BLaER1 treated with 17β-estradiol and CSF1 and Interleukin-3, amounts not matched to agents 10 nM and 100 nM (cell line): ENCODE measurements around the gene TANGO2.
"Not testable (repeated sequence)": the region's sequence is repeated elsewhere in the genome, so short reads cannot be mapped to it uniquely, and the experiment has no call there.

Experiments used
- H3K27ac ChIP-seq, 11 experiments: shearing (Covaris generic); formaldehyde crosslinking; 2 replicates each; pipeline ENCODE4 v1.8.1; 2022
- H3K27me3 ChIP-seq, 11 experiments: shearing (Covaris generic); formaldehyde crosslinking; 2 replicates each; pipeline ENCODE4 v1.8.1; 2022
- H3K36me3 ChIP-seq, 11 experiments: shearing (Covaris generic); formaldehyde crosslinking; 2 replicates each; pipeline ENCODE4 v1.8.1; 2022
- H3K4me1 ChIP-seq, 10 experiments: shearing (Covaris generic); formaldehyde crosslinking; 2 replicates each; pipeline ENCODE4 v1.8.1; 2022
- H3K4me2 ChIP-seq, 11 experiments: shearing (Covaris generic); formaldehyde crosslinking; 2 replicates each; pipeline ENCODE4 v1.8.1; 2022
- H3K4me3 ChIP-seq, 10 experiments: shearing (Covaris generic); formaldehyde crosslinking; 2 replicates each; pipeline ENCODE4 v1.8.1; 2022
- H3K9ac ChIP-seq, 11 experiments: shearing (Covaris generic); formaldehyde crosslinking; 2 replicates each; pipeline ENCODE4 v1.8.1; 2022
- H3K9me3 ChIP-seq, 11 experiments: shearing (Covaris generic); formaldehyde crosslinking; replicated peaks in 1 of 11; 2 replicates each; pipeline ENCODE4 v1.8.1; 2022
- H4K20me1 ChIP-seq, 11 experiments: shearing (Covaris generic); formaldehyde crosslinking; 2 replicates each; pipeline ENCODE4 v1.8.1; 2022
- Cebpa-rat ChIP-seq, 11 experiments: shearing (Covaris generic); IDR thresholded peaks; 2 replicates each; pipeline ENCODE4 v1.8.1; 2022

Gene TANGO2

GRCh38 chr22:20062043-20062765 is 41.3 kb downstream of the TANGO2 start:
- Histone ChIP-seq H3K36me3 (peaks cover 45 to 92% (median 75%) of the 10 kb centered on the region in 11 experiments), H3K27me3 (no peaks in the 10 kb centered on the region), H3K9me3 (no peaks in the 10 kb centered on the region), H3K4me2 (no peak overlapping the region), H3K27ac (no peak overlapping the region), H3K4me1 (peaks cover 0 to 21% (median 5%) of the 10 kb centered on the region in 10 experiments; a peak in 10 of 20 replicates), H3K4me3 (no peak overlapping the region), H3K9ac (no peak overlapping the region), H4K20me1 (peaks cover 0 to 71% (median 4%) of the 10 kb centered on the region in 11 experiments; a peak in 5 of 22 replicates)
- no peak for TF ChIP-seq Cebpa-rat (IDR thresholded peaks at IDR 0.05)

DNA sequence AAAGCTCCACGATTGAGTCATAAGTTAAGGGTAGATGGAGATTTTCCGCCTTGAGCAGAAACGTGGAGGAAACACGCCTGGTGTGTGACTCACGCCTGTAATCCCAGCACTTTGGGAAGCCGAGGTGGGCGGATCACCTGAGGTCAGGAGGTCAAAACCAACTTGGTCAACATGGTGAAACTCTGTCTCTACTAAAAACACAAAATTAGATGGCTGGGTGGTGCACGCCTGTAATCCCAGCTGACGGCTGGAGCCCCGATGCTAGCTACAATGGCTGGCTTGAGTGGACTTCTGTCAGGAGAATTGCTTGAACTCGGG is 41.8 kb downstream of the TANGO2 start:
- no peak overlapping the region for H3K27ac ChIP-seq
- no peak overlapping the region for H3K4me2 ChIP-seq
- TF ChIP-seq Cebpa-rat (IDR thresholded peaks at IDR 0.05): no peak
- H3K9ac ChIP-seq: no peak overlapping the region
- no peak overlapping the region for H3K4me3 ChIP-seq
- H3K27me3 ChIP-seq: no peaks in the 10 kb centered on the region
- H3K36me3 ChIP-seq: peaks cover 41 to 86% (median 70%) of the 10 kb centered on the region in 11 experiments
- no peaks in the 10 kb centered on the region for H3K9me3 ChIP-seq
- peaks cover 0 to 16% (median under 1%) of the 10 kb centered on the region in 10 experiments; a peak in 8 of 20 replicates for H3K4me1 ChIP-seq
- peaks cover 0 to 66% (median 4%) of the 10 kb centered on the region in 11 experiments; a peak in 5 of 22 replicates for H4K20me1 ChIP-seq

DNA sequence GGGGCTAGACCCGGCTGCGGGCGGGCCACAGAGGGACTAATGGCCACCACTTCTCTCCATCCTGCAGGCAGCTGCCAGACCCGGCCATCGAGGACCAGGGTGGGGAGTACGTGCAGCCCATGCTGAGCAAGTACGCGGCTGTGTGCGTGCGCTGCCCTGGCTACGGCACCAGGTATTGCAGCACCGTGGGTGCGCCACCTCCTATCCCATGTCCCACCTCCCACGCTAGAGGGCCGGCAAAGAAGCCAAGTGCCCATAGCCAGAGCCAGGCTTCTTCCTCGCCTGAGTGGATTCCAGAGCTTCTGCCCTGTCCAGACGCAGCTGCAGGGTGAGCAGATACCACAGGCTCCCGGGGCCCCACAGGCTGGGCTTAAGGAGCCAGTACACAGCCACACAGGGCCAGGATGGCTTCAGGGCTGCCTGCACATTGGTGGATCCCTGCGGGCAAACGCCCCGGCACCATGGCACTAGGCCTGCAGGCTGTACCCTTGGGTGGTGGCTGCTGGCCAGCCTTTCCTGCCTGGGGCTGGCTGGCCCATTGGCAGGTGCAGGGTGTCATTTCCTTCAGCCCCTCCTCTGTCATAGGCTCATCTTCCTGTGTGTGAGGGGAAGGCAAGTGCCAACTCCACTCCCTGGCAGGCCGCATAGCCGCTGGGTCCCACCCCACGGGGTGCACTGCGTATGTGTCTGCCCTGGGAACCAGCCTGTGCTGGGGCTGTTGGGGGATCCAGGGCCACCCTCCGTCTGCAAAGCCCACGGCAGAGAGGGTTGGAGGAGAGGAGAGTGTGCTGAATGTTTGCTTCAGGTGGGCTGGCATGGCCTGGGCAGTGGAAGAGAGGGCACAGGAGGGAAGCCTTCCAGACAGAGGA is 42.6 kb downstream of the TANGO2 start:
- peaks cover 37 to 79% (median 62%) of the 10 kb centered on the region in 11 experiments for H3K36me3 ChIP-seq
- 0 out of 22 replicates have a peak overlapping the region, but pooled peaks of 1 of the 11 experiments have one; percentile 1 for H3K9ac ChIP-seq
- no peak for TF ChIP-seq Cebpa-rat (IDR thresholded peaks at IDR 0.05)
- H3K27me3 ChIP-seq: no peaks in the 10 kb centered on the region
- 0 out of 22 replicates have a peak overlapping the region, but pooled peaks of 1 of the 11 experiments have one; percentile 9 for H3K27ac ChIP-seq
- peaks cover 0 to 16% (median 0%) of the 10 kb centered on the region in 10 experiments; a peak in 5 of 20 replicates for H3K4me1 ChIP-seq
- no peaks in the 10 kb centered on the region for H3K9me3 ChIP-seq
- H3K4me3 ChIP-seq: no peak overlapping the region
- H4K20me1 ChIP-seq: peaks cover 0 to 59% (median 4%) of the 10 kb centered on the region in 11 experiments; a peak in 5 of 22 replicates
- H3K4me2 ChIP-seq: no peak overlapping the region

DNA sequence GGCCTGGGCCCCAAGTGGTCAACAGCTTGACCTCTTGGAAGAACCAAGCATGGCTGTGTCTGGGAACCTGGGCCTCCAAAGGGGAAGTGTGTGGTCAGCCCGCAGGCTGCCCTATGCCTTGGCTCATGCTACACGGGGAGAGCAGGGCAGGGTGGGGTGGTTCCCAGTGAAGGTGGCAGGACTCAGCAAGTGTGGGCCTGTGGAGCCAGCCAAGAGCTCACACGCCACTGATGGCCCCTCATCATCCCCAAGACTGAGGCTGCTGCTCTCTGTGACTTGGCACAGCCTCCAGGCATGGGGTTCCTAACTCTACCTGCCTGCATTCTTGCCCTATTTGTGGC is 43.2 kb downstream of the TANGO2 start:
- peaks cover 0 to 18% (median 3%) of the 10 kb centered on the region in 10 experiments; a peak in 7 of 20 replicates for H3K4me1 ChIP-seq
- H3K4me2 ChIP-seq: no peak overlapping the region
- H3K9me3 ChIP-seq: no peaks in the 10 kb centered on the region
- H4K20me1 ChIP-seq: peaks cover 0 to 53% (median 4%) of the 10 kb centered on the region in 11 experiments; a peak in 5 of 22 replicates
- H3K4me3 ChIP-seq: no peak overlapping the region
- no peak for TF ChIP-seq Cebpa-rat (IDR thresholded peaks at IDR 0.05)
- peaks cover 37 to 73% (median 56%) of the 10 kb centered on the region in 11 experiments for H3K36me3 ChIP-seq
- no peaks in the 10 kb centered on the region for H3K27me3 ChIP-seq
- 0 out of 22 replicates have a peak overlapping the region, but pooled peaks of 1 of the 11 experiments have one; percentile 9 for H3K27ac ChIP-seq
- no peak overlapping the region for H3K9ac ChIP-seq

GRCh38 chr22:20064545-20065262 is 43.8 kb downstream of the TANGO2 start:
- peaks cover 0 to 18% (median 3%) of the 10 kb centered on the region in 10 experiments; a peak in 7 of 20 replicates for H3K4me1 ChIP-seq
- peaks cover 37 to 67% (median 53%) of the 10 kb centered on the region in 11 experiments for H3K36me3 ChIP-seq
- H3K27ac ChIP-seq: no peak overlapping the region
- no peaks in the 10 kb centered on the region for H3K9me3 ChIP-seq
- no peak overlapping the region for H3K4me2 ChIP-seq
- H3K27me3 ChIP-seq: no peaks in the 10 kb centered on the region
- H3K4me3 ChIP-seq: no peak overlapping the region
- H4K20me1 ChIP-seq: peaks cover 0 to 48% (median 4%) of the 10 kb centered on the region in 11 experiments; a peak in 5 of 22 replicates
- no peak for TF ChIP-seq Cebpa-rat (IDR thresholded peaks at IDR 0.05)
- H3K9ac ChIP-seq: no peak overlapping the region

- peaks cover 0 to 18% (median 3%) of the 10 kb centered on the region in 10 experiments; a peak in 6 of 20 replicates for H3K4me1 ChIP-seq
- no peak overlapping the region for H3K4me3 ChIP-seq
- no peaks in the 10 kb centered on the region for H3K27me3 ChIP-seq
- H4K20me1 ChIP-seq: peaks cover 0 to 38% (median 4%) of the 10 kb centered on the region in 11 experiments; a peak in 5 of 22 replicates
- H3K9me3 ChIP-seq: no peaks in the 10 kb centered on the region
- no peak overlapping the region for H3K9ac ChIP-seq
- no peak overlapping the region for H3K27ac ChIP-seq
- H3K4me2 ChIP-seq: no peak overlapping the region
- peaks cover 28 to 53% (median 42%) of the 10 kb centered on the region in 11 experiments for H3K36me3 ChIP-seq
- no peak for TF ChIP-seq Cebpa-rat (IDR thresholded peaks at IDR 0.05)
Measured at GRCh38 chr22:20065896-20066616, 45.1 kb downstream of the TANGO2 start.

DNA sequence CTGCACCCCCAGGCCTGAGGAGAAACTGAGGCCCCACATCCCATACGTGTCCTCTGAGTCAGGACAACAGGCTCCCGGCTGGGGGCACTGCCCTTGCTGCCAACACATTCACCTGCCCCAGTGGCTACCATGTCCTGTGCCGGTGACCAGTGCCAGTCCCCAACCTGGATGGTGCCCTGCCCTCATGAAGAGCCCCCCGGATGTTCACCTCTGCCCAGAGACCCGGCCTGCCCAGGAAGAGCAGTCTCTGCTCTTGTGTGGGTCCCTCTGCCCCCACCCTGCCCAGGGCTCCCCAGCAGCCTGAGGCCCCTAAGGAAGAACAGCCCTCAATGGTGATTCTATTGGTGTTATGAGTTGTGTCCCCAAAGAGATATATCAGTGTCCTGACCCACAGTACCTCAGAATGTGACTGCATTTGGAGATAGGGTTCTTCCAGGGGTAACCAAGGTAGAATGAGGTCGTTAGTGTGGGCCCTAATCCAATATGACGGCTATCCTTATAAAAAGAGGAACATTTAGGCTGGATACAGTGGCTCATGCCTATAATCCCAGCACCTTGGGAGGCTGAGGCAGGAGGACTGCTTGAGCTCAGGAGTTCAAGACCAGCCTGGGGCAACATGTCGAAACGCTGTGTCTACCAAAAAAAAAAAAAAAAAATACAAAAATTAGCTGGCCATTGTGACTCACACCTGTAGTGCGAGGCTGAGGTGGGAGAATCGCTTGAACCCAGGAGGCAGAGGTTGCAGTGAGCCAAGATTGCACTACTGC is 45.9 kb downstream of the TANGO2 start:
- no peaks in the 10 kb centered on the region for H3K27me3 ChIP-seq
- no peak for TF ChIP-seq Cebpa-rat (IDR thresholded peaks at IDR 0.05)
- H3K9me3 ChIP-seq: no peaks in the 10 kb centered on the region
- H4K20me1 ChIP-seq: peaks cover 0 to 32% (median 4%) of the 10 kb centered on the region in 11 experiments; a peak in 3 of 22 replicates
- no peak overlapping the region for H3K27ac ChIP-seq
- H3K4me2 ChIP-seq: no peak overlapping the region
- H3K36me3 ChIP-seq: peaks cover 21 to 46% (median 34%) of the 10 kb centered on the region in 11 experiments
- peaks cover 0 to 18% (median 4%) of the 10 kb centered on the region in 10 experiments; a peak in 7 of 20 replicates for H3K4me1 ChIP-seq
- no peak overlapping the region for H3K4me3 ChIP-seq
- H3K9ac ChIP-seq: no peak overlapping the region

- not testable (repeated sequence) for H3K27ac ChIP-seq, H3K4me2 ChIP-seq, H3K4me3 ChIP-seq, H3K9ac ChIP-seq, H3K27me3 ChIP-seq, H3K9me3 ChIP-seq
- H3K4me1 ChIP-seq: peaks cover 0 to 19% (median 6%) of the 10 kb centered on the region in 10 experiments; a peak in 8 of 20 replicates
- H4K20me1 ChIP-seq: peaks cover 0 to 28% (median 4%) of the 10 kb centered on the region in 11 experiments; a peak in 3 of 22 replicates
- H3K36me3 ChIP-seq: peaks cover 15 to 40% (median 29%) of the 10 kb centered on the region in 11 experiments
Measured at GRCh38 chr22:20067384-20067682, 46.4 kb downstream of the TANGO2 start.
